Left lung (tissue), 10 donors: ENCODE measurements around the gene PRRT1B. TPM values are rescaled to one million over a fixed set of nuclear protein-coding genes. Genes with fewer than 3 reads are reported as not detected.

ENCODE experiments used
- ATAC-seq: fragments of 200-7000 bp; cut with Tn5 transposase; one replicate; pipeline ENCODE4 v1.9.1; 2020; ENCODE audit warnings: moderate library complexity
- DNase-seq, 4 donors: peaks; one replicate each; pipeline ENCODE4 v3.0.0-alpha.2; 2013 to 2020
- H3K27ac ChIP-seq, 2 donors: fragments of 200-600 bp; sonication (generic) in 1 of 2; one replicate each; pipeline versions ENCODE4 v1.5.0 to v1.8.0; 2020 to 2021
- H3K27me3 ChIP-seq, 2 donors: fragments of 200-600 bp; sonication (generic) in 1 of 2; one replicate each; pipeline versions ENCODE4 v1.5.0 to v1.8.0; 2020 to 2021
- H3K36me3 ChIP-seq, 2 donors: fragments of 200-600 bp; sonication (generic) in 1 of 2; one replicate each; pipeline versions ENCODE4 v1.5.0 to v1.8.0; 2020 to 2021
- H3K4me1 ChIP-seq, 2 donors: fragments of 200-600 bp; one replicate each; pipeline ENCODE4 v1.8.0; 2021
- H3K4me3 ChIP-seq, 2 donors: fragments of 200-600 bp; sonication (generic) in 1 of 2; one replicate each; pipeline versions ENCODE4 v1.5.0 to v1.8.0; 2020 to 2021; ENCODE audit warnings: mild to moderate bottlenecking in 1 of 2
- H3K9me3 ChIP-seq, 2 donors: fragments of 200-600 bp; sonication (generic) in 1 of 2; one replicate each; pipeline versions ENCODE4 v1.5.0 to v1.8.0; 2020 to 2021
- intact Hi-C, 2 donors: fragments of 100-400 bp; cut with DNase I; formaldehyde crosslinking; loops; one replicate each; pipeline versions ENCODE4 v1.11.2 to v1.14.2; 2022
- polyA plus RNA-seq, 6 donors: library from polyadenylated mRNA; unstranded; fragments of 120-200 nt; gene quantifications; one replicate each; pipeline ENCODE4 v1.2.1, GENCODE V29; 2013; ENCODE audit not compliant: insufficient read length in 6 of 6
- total RNA-seq, 2 donors: library from RNA; stranded (reverse); fragmentation: NEBNext Ultra II Directional; extraction: Animal tissue kit (Norgen Biotek cat#: 25700); gene quantifications; one replicate each; pipeline ENCODE4 v1.2.1, GENCODE V29; 2021
- TF ChIP-seq, protein P1 (sequence below), 2 donors: fragments of 200-600 bp; sonication (generic) in 1 of 2; IDR thresholded peaks; one replicate each; pipeline versions ENCODE4 v1.5.0 to v1.8.0; 2021; ENCODE audit warnings: antibody characterized with exemption in 2 of 2
- donor health status: DM: no; HTN: yes; CAD: no.
- donor health status: DM: no; HTN: no; CAD: no.

Gene PRRT1B
- total and polyA plus RNA-seq, 8 donors = 2.1 to 9.3 (median 6.4) TPM

DNA sequence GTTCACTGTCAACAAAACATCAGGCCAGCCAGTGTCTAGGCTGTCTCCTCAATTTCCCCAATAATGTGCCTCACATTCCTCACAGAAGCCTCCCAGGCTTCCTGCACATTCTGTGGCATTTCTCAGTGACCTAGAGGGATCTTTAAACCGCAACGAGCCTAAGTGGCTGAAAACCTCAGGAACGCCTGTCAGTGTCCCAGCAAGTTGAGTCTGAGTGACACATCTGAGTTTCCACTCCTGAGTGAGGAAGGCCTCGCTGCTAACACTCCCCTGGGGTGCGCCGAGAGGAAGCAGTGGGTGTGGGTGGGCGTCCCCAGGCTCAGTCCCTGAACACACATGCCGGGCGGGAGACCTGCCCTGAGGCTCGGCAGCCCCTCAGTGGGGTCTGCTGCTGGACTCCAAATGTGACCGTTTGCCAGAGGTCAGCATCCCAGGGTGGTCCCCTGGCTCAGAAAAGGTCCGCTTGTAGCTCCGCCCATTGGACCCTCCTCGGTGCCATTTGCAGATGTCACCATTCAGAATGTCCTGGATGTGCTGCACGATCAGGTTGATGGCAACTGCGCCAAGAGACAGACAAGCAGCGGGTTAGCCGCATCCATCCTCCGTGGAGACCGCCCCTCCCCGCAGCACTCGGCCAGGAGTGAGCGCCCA is 20.5 kb upstream of the PRRT1B start:
- ATAC-seq (no peak), DNase-seq (no peak)
- Histone ChIP-seq H3K27ac (no peak overlapping the region), H3K27me3 (no peaks in the 10 kb centered on the region), H3K36me3 (peaks cover 0 to 99% of the 10 kb centered on the region in 2 donors), H3K4me1 (peaks cover under 1 to 5% of the 10 kb centered on the region in 2 donors), H3K9me3 (no peaks in the 10 kb centered on the region), H3K4me3 (no peak overlapping the region)
- TF ChIP-seq, protein P1, sequence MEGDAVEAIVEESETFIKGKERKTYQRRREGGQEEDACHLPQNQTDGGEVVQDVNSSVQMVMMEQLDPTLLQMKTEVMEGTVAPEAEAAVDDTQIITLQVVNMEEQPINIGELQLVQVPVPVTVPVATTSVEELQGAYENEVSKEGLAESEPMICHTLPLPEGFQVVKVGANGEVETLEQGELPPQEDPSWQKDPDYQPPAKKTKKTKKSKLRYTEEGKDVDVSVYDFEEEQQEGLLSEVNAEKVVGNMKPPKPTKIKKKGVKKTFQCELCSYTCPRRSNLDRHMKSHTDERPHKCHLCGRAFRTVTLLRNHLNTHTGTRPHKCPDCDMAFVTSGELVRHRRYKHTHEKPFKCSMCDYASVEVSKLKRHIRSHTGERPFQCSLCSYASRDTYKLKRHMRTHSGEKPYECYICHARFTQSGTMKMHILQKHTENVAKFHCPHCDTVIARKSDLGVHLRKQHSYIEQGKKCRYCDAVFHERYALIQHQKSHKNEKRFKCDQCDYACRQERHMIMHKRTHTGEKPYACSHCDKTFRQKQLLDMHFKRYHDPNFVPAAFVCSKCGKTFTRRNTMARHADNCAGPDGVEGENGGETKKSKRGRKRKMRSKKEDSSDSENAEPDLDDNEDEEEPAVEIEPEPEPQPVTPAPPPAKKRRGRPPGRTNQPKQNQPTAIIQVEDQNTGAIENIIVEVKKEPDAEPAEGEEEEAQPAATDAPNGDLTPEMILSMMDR (IDR thresholded peaks at IDR 0.05) = no peak
- intact Hi-C loops = no loop called here

DNA sequence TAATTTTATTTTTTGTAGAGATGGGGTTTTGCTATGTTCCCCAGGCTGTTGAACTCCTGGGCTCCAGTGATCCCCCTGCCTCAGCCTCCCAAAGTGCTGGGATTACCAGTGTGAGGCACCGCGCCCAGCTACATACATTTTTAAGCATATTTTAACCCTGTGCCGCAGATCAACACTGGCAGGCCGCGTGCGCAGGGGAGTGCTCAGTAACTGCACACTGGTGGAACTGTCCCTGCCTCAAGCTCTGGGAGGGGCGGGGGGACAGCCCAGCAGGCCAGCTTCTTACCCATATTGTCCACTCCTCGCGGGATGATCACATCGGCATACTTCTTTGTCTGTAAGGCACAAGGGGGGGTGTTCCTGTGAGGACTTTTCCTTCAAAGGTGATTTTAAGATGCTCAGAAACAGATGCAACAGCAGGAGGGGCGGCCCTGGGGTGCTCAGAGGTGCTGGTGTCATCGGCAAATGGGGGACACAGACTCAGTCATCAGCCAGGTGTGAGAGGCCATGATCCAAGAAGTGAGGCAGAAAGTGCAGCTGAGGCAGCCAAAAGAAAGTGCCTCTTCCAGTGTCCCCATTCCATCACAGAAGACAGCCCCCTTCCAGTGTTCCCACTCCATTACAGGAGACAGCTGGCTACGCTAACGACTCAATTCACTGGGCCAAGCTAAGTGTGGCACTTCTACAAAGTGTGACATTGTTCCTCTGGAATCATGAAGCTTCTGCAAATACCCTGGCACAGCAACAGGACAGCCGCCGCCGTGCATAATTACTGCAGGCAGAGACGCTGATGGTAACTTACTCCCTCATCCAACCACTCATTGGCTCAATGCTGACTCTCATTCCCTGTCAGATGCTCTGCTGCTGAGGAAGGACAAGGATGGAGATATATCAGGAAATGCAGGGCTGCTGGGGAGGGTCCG is 19.4 kb upstream of the PRRT1B start:
- no peak for ATAC-seq
- intact Hi-C loops = no loop called here

DNA sequence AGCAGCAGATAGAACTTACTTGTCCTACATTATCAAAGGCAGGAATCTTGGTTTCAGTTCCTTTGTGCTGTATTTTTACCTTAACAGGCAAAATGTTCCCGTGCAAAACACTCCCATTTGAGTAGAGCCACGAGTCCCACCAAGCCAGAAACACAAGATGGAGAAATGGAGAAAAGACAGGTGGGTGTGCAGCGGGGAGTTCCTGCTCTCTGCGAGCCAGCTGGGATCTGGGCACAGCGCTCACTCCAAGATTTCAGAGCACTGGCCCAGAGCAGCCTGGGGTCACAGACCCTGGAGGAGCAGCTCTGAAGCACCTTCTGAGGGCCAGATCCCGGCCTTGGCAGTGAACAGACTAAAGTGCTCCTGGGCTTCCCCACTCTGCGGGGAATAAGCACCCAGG is 17.1 kb upstream of the PRRT1B start:
- H3K4me1 ChIP-seq = peaks cover 7 to 14% of the 10 kb centered on the region in 2 donors
- H3K27ac ChIP-seq = no peak overlapping the region
- peaks cover 0 to 65% of the 10 kb centered on the region in 2 donors for H3K36me3 ChIP-seq
- TF ChIP-seq, protein P1 (IDR thresholded peaks at IDR 0.05) = no peak
- no peak overlapping the region for H3K4me3 ChIP-seq
- DNase-seq (no peak), ATAC-seq (no peak)
- no peaks in the 10 kb centered on the region for H3K27me3 ChIP-seq
- intact Hi-C loops = no loop called here
- H3K9me3 ChIP-seq = no peaks in the 10 kb centered on the region

More for the DNA sequence above, 19.4 kb upstream of the PRRT1B start:
- Histone ChIP-seq H3K9me3 (no peaks in the 10 kb centered on the region), H3K4me3 (no peak overlapping the region), H3K4me1 (peaks cover 7 to 14% of the 10 kb centered on the region in 2 donors), H3K36me3 (peaks cover 0 to 88% of the 10 kb centered on the region in 2 donors), H3K27me3 (no peaks in the 10 kb centered on the region), H3K27ac (no peak overlapping the region)
- TF ChIP-seq, protein P1 (IDR thresholded peaks at IDR 0.05) = no peak
- no peak for DNase-seq

DNA sequence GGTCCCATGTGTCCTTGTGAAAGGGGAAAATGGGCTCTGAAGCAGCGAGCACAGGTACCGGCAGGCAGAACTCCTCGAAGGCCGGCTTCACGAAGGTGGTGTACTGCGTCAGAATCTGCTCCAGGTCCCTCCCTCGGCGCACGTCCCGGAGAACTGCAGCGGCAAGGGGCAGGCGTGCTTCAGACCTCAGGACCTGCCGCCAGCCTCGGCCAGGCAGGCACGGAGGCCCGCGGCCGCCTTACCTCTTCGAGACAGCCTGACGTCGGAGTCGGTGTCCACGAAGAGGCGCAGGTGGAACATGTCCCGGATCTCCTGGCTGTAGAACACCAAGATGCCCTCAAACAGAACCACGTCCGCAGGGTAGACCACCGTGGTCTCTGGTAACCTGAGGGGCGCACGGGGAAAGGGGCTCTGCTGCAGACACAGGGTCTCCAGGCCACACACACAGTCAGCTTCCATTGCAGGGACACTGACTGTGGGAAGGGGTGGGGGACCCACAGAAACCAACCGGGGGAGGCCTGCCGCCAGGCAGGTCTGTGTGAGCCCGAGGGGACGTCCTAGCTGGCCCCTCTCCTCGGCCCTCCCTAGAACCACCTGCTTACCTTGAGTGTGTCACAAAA is 16.3 kb upstream of the PRRT1B start:
- no peak for ATAC-seq
- H3K36me3 ChIP-seq = peaks cover 0 to 57% of the 10 kb centered on the region in 2 donors

More for the DNA sequence above, 16.3 kb upstream of the PRRT1B start:
- TF ChIP-seq, protein P1 (IDR thresholded peaks at IDR 0.05) = no peak
- H3K9me3 ChIP-seq = no peaks in the 10 kb centered on the region
- intact Hi-C loops = no loop called here
- DNase-seq = no peak
- H3K4me3 ChIP-seq = no peak overlapping the region
- H3K27me3 ChIP-seq = no peaks in the 10 kb centered on the region
- H3K27ac ChIP-seq = no peak overlapping the region
- H3K4me1 ChIP-seq = peaks cover 7 to 14% of the 10 kb centered on the region in 2 donors
